Colonic mucosa (tissue), 4 donors: ENCODE data around the gene PHACTR1. TPM values are rescaled to one million over a fixed set of nuclear protein-coding genes. Genes with fewer than 3 reads are reported as not detected.

ENCODE experiments used
- DNase-seq: peaks from one replicate; pipeline ENCODE4 v3.0.0-alpha.2; 2020
- H3K27ac ChIP-seq: fragments of 200-600 bp; one replicate; pipeline ENCODE4 v1.8.0; 2021
- H3K27me3 ChIP-seq: fragments of 200-600 bp; one replicate; pipeline ENCODE4 v1.8.0; 2021
- H3K36me3 ChIP-seq: fragments of 200-600 bp; one replicate; pipeline ENCODE4 v1.8.0; 2021
- H3K4me1 ChIP-seq: fragments of 200-600 bp; one replicate; pipeline ENCODE4 v1.8.0; 2021; ENCODE audit warnings: mild to moderate bottlenecking
- H3K4me3 ChIP-seq: fragments of 200-600 bp; one replicate; pipeline ENCODE4 v1.8.0; 2021
- H3K9ac ChIP-seq, 2 donors: one replicate each; pipeline ENCODE4 v1.7.0; 2013; ENCODE audit warnings: control low read depth in 2 of 2, low read depth in 2 of 2, low read length in 2 of 2
- H3K9me3 ChIP-seq: fragments of 200-600 bp; one replicate; pipeline ENCODE4 v1.8.0; 2021
- intact Hi-C: fragments of 100-400 bp; cut with DNase I; formaldehyde crosslinking; loops from one replicate; pipeline ENCODE4 v1.14.1; 2022
- total RNA-seq, 2 donors: library from RNA; stranded (reverse); fragmentation: NEBNext Ultra II Directional in 1 of 2; extraction: Animal tissue kit (Norgen Biotek cat#: 25700) in 1 of 2; gene quantifications; one replicate each; pipeline ENCODE4 v1.2.1, GENCODE V29; 2021
- TF ChIP-seq, protein P1 (sequence below): fragments of 200-600 bp; IDR thresholded peaks from one replicate; pipeline ENCODE4 v1.8.0; 2022; ENCODE audit warnings: antibody characterized with exemption, mild to moderate bottlenecking
- donor health status: healthy.
- donor health status: DM: no; HTN: no; CAD: no.
- donor health status: DM: no; HTN: no; CAD: no.

Gene PHACTR1
- total RNA-seq, 2 donors from 2014 or later = 1.7 to 2.2 TPM

DNA sequence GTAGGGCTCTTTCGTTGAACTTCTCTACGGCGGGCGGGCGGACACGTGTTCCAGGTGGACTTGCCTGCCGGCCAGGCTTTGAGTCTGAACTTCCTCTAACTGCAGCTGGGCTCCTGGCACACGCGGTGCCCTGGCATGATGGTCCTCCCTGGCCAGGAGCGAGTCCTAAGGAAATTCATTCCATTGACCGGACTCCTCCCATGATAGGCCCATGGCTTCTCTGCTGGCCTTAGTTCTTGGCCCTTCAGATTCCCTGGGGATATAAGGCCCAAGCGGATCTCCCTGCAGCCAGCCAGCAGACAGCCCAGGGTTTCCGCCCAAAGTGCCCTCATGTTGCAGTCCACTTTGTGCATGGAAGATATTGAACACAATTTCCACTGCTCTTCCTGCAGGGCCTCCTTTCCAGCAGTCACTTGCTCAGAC lies 572.4 kb downstream of the PHACTR1 start:
- Histone ChIP-seq H3K27ac (no peak overlapping the region), H3K9ac (no peak overlapping the region), H3K4me1 (no peaks in the 10 kb centered on the region), H3K9me3 (no peaks in the 10 kb centered on the region), H3K27me3 (no peaks in the 10 kb centered on the region), H3K4me3 (no peak overlapping the region), H3K36me3 (no peaks in the 10 kb centered on the region)
- TF ChIP-seq, protein P1, sequence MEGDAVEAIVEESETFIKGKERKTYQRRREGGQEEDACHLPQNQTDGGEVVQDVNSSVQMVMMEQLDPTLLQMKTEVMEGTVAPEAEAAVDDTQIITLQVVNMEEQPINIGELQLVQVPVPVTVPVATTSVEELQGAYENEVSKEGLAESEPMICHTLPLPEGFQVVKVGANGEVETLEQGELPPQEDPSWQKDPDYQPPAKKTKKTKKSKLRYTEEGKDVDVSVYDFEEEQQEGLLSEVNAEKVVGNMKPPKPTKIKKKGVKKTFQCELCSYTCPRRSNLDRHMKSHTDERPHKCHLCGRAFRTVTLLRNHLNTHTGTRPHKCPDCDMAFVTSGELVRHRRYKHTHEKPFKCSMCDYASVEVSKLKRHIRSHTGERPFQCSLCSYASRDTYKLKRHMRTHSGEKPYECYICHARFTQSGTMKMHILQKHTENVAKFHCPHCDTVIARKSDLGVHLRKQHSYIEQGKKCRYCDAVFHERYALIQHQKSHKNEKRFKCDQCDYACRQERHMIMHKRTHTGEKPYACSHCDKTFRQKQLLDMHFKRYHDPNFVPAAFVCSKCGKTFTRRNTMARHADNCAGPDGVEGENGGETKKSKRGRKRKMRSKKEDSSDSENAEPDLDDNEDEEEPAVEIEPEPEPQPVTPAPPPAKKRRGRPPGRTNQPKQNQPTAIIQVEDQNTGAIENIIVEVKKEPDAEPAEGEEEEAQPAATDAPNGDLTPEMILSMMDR = no peak
- DNase-seq = no peak
- intact Hi-C loops = no loop called here

DNA sequence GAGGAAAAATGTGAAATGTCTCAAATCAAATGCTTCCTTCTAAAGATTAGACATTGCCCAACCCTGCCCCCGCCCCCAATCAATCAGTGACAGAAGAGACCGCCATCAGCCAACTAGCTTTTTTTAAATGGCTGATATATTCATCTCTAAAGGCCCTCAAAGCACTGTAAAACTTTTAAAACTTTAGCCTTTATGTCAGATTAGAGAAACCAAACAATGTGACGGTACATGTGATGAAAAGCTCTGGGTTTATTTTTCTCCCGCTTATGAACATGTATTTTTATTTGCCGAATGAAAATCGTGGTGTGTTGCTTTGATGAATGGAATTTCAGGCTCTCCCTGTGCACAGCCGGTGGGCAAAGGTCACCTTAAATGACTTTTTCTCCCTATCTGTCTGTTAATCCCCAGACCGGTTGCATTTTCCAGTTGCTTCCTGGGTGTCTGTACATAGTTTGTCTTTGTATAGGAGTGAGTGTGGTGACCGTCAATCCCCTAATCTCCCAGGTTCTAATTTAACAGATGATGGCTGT lies 573.3 kb downstream of the PHACTR1 start:
- H3K9me3 ChIP-seq = no peaks in the 10 kb centered on the region
- TF ChIP-seq, protein P1 = no peak
- intact Hi-C loops = no loop called here
- no peak overlapping the region for H3K4me3 ChIP-seq
- H3K27me3 ChIP-seq = no peaks in the 10 kb centered on the region
- H3K4me1 ChIP-seq = no peaks in the 10 kb centered on the region
- DNase-seq = peak; percentile 48
- no peaks in the 10 kb centered on the region for H3K36me3 ChIP-seq
- H3K27ac ChIP-seq = peak overlapping the region; percentile 15
- H3K9ac ChIP-seq = no peak overlapping the region

DNA sequence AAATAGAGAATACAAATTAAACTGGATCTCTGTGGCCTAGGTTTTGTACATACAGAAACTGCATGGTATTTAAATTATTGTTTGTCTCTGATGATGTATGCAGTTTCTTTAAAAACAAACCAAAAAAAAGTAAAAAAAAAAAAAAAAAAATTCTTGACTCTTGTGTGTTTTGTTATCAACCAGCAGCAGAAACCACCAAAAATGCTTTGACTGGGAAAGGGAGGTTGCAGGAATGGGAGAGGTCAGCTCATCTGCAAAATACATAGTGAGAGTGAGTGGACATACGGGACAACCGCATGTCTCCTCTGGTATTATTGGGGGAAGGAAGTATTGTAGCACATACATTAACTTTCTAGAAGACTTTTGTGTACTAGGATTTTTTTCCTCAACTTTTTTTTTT lies 573.8 kb downstream of the PHACTR1 start:
- no peak overlapping the region for H3K4me3 ChIP-seq
- H3K9me3 ChIP-seq = no peaks in the 10 kb centered on the region
- TF ChIP-seq, protein P1 = no peak
- DNase-seq = no peak
- intact Hi-C loops = no loop called here
- H3K9ac ChIP-seq = no peak overlapping the region
- H3K27me3 ChIP-seq = no peaks in the 10 kb centered on the region
- peak overlapping the region; percentile 15 for H3K27ac ChIP-seq
- H3K4me1 ChIP-seq = no peaks in the 10 kb centered on the region
- H3K36me3 ChIP-seq = no peaks in the 10 kb centered on the region

DNA sequence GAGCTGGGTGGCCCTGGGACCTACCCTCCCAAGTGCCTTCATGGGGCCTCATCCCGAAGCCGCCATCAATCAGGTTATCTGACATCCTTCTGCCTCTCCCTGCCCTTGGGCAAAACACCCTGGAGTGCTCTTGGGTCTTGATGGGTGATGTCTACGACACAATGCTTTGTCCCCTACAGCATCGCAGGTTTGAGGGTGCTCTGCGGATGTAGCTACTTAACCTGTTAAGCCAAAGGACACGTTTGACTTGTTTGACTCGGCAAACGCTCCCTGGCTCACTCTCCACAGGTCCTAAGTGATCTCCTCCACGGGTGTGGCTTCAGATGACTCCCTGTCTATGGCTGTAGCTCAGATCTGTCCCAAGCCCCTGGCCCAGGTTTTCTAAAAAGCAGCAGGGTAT lies 576.2 kb downstream of the PHACTR1 start:
- Histone ChIP-seq H3K27ac (no peak overlapping the region), H3K27me3 (no peaks in the 10 kb centered on the region), H3K9ac (no peak overlapping the region), H3K4me1 (no peaks in the 10 kb centered on the region), H3K4me3 (no peak overlapping the region), H3K9me3 (no peaks in the 10 kb centered on the region), H3K36me3 (no peaks in the 10 kb centered on the region)
- TF ChIP-seq, protein P1 = no peak
- intact Hi-C loops = no loop called here
- no peak for DNase-seq

DNA sequence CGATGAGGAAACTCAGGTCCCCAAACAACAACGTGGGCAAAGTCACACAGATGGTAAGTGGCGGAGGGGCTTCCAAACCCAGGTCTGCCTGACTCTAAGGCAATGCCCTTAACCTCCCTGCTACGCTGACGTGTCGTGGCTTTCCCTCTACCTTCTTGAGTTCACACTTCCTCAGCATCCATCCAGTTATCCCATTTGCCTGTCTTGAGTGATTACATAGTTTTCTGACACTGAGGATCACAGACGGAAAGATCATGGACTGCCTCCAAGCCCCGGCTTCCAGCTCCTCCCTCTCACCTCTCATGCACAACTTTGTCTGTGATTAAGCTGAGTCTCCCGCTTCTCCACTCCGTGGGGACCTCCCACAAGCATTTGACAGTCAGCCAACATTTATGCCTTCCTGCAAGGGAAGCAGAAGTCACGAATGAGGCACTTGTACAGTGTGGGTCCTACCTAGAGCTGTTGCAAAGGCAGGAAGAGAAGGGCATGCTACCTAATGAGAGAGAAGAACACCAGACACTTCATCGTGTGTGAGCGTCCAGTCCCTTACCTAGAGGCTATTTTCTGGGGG lies 578.0 kb downstream of the PHACTR1 start:
- intact Hi-C loops = no loop called here
- no peak overlapping the region for H3K9ac ChIP-seq
- TF ChIP-seq, protein P1 = no peak
- no peak overlapping the region for H3K27ac ChIP-seq
- H3K4me1 ChIP-seq = no peaks in the 10 kb centered on the region
- no peak overlapping the region for H3K4me3 ChIP-seq
- no peaks in the 10 kb centered on the region for H3K36me3 ChIP-seq
- H3K27me3 ChIP-seq = no peaks in the 10 kb centered on the region
- peak; percentile 16 for DNase-seq
- H3K9me3 ChIP-seq = no peaks in the 10 kb centered on the region
